ENCODE results near the gene MIPOL1. TPM values are rescaled to one million over a fixed set of nuclear protein-coding genes. Genes with fewer than 3 reads are reported as not detected.

Gene MIPOL1
- total RNA-seq, 1 experiment from 2014 or later: 15.4 TPM

- Histone ChIP-seq H3K9me3 (ENCODE audit: control insufficient read depth in 1 of 2, insufficient read depth in 1 of 2, low read depth in 1 of 2, low read length in 2 of 2) (no peaks in the 10 kb centered on the region), H3K9ac (ENCODE audit: low read length) (no peak overlapping the region), H2AFZ (ENCODE audit: low read depth, low read length, poor library complexity, severe bottlenecking) (no peak overlapping the region), H3K27me3 (ENCODE audit: insufficient read depth, low read length) (no peaks in the 10 kb centered on the region), H3K36me3 (ENCODE audit: control insufficient read depth in 1 of 2, insufficient read depth in 2 of 2, low read length in 2 of 2) (no peaks in the 10 kb centered on the region), H3K79me2 (ENCODE audit: insufficient read depth, low read length) (no peaks in the 10 kb centered on the region), H4K20me1 (ENCODE audit: insufficient read depth) (no peaks in the 10 kb centered on the region), H3K4me2 (ENCODE audit: low read length) (no peak overlapping the region), H3K9me2 (ENCODE audit: insufficient read depth) (no peaks in the 10 kb centered on the region), H3K27ac (ENCODE audit: low read depth, low read length) (no peak overlapping the region), H3K4me3 (replicated peaks in 1 of 2; ENCODE audit: low read depth in 1 of 2, low read length in 2 of 2) (no peak overlapping the region), H3K4me1 (ENCODE audit: control insufficient read depth in 1 of 2, insufficient read depth in 2 of 2, low read length in 2 of 2) (no peaks in the 10 kb centered on the region)
- POLR2A ChIA-PET: interaction anchor here (0.6 kb wide), 1 partner anchor 16 kb away, joined by 3 read pairs; no protein-coding TSS in a partner anchor
- RAD21 ChIA-PET (ENCODE audit: low non-redundant PET in 1 of 2, low total read pairs in 2 of 2, uncharacterized antibody in 2 of 2, unreplicated experiment in 2 of 2): no interaction called here
- DNase-seq (ENCODE audit: low read depth, low spot score) (no peak), ATAC-seq (no peak)
- no peak for TF ChIP-seq EZH2phosphoT487 (IDR thresholded peaks at IDR 0.05; ENCODE audit: borderline replicate concordance)
- no peak for TF ChIP-seq ELF1 (IDR thresholded peaks at IDR 0.05; ENCODE audit: borderline replicate concordance, low read depth)
- no peak for TF ChIP-seq REST (IDR thresholded peaks at IDR 0.05; ENCODE audit: low read depth)
- TF ChIP-seq JUND (IDR thresholded peaks at IDR 0.05): no peak
- TF ChIP-seq FOSL1 (IDR thresholded peaks at IDR 0.05; ENCODE audit: low read depth): no peak
- TF ChIP-seq CEBPB (IDR thresholded peaks at IDR 0.05; ENCODE audit: low read depth): no peak
- TF ChIP-seq POLR2A (IDR thresholded peaks at IDR 0.05; ENCODE audit: borderline replicate concordance, extremely low read depth, insufficient read depth, insufficient read length): no peak
- no peak for TF ChIP-seq SRF (IDR thresholded peaks at IDR 0.05; ENCODE audit: low read depth)
- no peak for TF ChIP-seq YY1 (IDR thresholded peaks at IDR 0.05; ENCODE audit: extremely low read depth, insufficient replicate concordance, low read depth, low read length)
- no peak for TF ChIP-seq ZNF274 (IDR thresholded peaks at IDR 0.05; ENCODE audit: low read depth, low read length)
- no peak for TF ChIP-seq TCF7L2 (IDR thresholded peaks at IDR 0.05; ENCODE audit: borderline replicate concordance, extremely low read depth, insufficient read depth, insufficient read length)
- TF ChIP-seq EZH2 (IDR thresholded peaks at IDR 0.05): no peak
- TF ChIP-seq EGR1 (IDR thresholded peaks at IDR 0.05; ENCODE audit: low read depth): no peak
- TF ChIP-seq RAD21 (IDR thresholded peaks at IDR 0.05; ENCODE audit: low read depth): no peak
- TF ChIP-seq ZBTB33 (IDR thresholded peaks at IDR 0.05; ENCODE audit: extremely low read depth, insufficient replicate concordance, low read length): no peak
- no peak for TF ChIP-seq MAX (IDR thresholded peaks at IDR 0.05)
- CTCF ChIA-PET: no interaction called here
- intact Hi-C loops (cut with micrococcal nuclease): no loop called here
- BruUV-seq (replicated peaks): no TSS peak
These were observed 78.2 kb downstream of the MIPOL1 start for GRCh38 chr14:37275963-37276362.

All from HCT116 (cell line).